GM12891 (cell line): Measurements from ENCODE around the gene LRIG3.

Experiments
- DNase-seq: peaks from one replicate; pipeline ENCODE4 v3.0.0; 2011; ENCODE audit warnings: low spot score; ENCODE audit not compliant: insufficient read length
- FAIRE-seq: peaks from 2 replicates; lab custom pipeline; 2011; peaks lifted over from hg19 to GRCh38; lab: Jason Lieb, UNC
- PAX5 ChIP-seq: IDR thresholded peaks from 2 replicates; pipeline ENCODE4 v1.6.1; 2011; ENCODE audit warnings: low read length, moderate library complexity, mild to moderate bottlenecking; ENCODE audit not compliant: insufficient read depth, severe bottlenecking
- POLR2A ChIP-seq: IDR thresholded peaks from 2 replicates; pipeline ENCODE4 v1.6.1; 2011; ENCODE audit warnings: low read depth, low read length, control low read depth
- POLR2AphosphoS5 ChIP-seq: IDR thresholded peaks from 2 replicates; pipeline ENCODE4 v1.6.1; 2011; ENCODE audit warnings: low read depth, low read length, control low read depth
- POU2F2 ChIP-seq: IDR thresholded peaks from 2 replicates; pipeline ENCODE4 v1.6.1; 2011; ENCODE audit warnings: low read depth, mild to moderate bottlenecking, control low read depth, low read length, moderate library complexity
- SPI1 ChIP-seq: IDR thresholded peaks from 2 replicates; pipeline ENCODE4 v1.6.1; 2011; ENCODE audit warnings: low read depth, low read length, control low read depth
- TAF1 ChIP-seq: IDR thresholded peaks from 2 replicates; pipeline ENCODE4 v1.6.1; 2011; ENCODE audit warnings: low read depth, low read length, control low read depth

LRIG3 gene

DNA sequence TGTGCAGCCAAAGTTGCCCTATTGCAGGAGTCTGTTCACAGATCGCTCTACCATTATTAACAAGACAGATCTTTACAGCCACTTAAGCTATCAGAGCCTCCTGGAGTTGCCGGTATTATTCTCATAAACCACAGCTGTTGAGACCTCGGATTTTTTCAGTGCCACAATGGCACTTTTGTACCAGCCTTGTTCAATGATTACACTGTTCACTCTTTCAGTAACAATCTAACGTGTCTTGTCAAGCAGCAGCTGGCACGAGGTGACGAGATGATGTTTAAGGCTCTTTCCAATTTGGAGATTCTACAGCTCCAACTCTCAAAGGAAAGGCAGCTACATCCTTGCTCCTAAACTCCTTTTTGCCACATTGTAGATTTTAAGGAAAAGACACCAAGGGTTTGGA is 30.7 kb downstream of the LRIG3 start:
- DNase-seq: no peak
- TF ChIP-seq POLR2AphosphoS5: no peak
- TF ChIP-seq POLR2A: no peak
- TF ChIP-seq TAF1: no peak
- TF ChIP-seq POU2F2: no peak
- no peak for TF ChIP-seq PAX5
- TF ChIP-seq SPI1: no peak
- no peak for FAIRE-seq

DNA sequence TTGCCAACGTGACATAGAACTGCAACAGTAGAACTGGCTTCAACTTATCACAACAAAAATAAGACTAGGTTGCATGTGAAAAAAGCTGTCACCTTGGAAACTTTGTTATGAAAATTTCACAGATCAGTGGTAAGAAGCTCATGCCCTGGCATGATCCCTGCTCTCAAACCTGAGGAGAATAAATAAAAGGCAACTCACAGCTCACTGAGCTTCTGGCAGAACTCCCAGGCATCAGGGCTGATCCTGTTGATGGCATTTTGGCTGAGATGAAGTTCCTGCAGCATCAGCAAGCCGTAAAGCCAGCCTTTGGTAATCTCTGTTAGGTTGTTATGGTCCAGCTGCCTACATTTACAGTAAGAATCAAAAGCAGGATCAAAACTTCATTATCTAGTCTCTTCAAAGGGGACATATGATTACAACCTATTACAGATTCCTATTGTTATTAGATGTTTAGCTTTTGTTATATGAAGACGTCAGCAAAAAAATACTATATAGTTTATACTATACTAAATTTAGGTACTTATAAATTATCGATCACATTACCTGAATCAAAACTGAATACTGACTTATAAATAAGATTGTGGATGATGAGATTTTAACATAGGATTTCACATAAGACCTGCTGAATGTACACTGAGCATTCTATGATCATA is 32.0 kb downstream of the LRIG3 start:
- FAIRE-seq (no peak), DNase-seq (no peak)
- no peak for TF ChIP-seq TAF1
- TF ChIP-seq POU2F2: no peak
- no peak for TF ChIP-seq PAX5
- no peak for TF ChIP-seq POLR2A
- no peak for TF ChIP-seq SPI1
- TF ChIP-seq POLR2AphosphoS5: no peak

- FAIRE-seq: no peak
- no peak for TF ChIP-seq POLR2AphosphoS5
- no peak for TF ChIP-seq TAF1
- TF ChIP-seq SPI1: no peak
- TF ChIP-seq PAX5: no peak
- no peak for TF ChIP-seq POU2F2
- TF ChIP-seq POLR2A: no peak
- DNase-seq: no peak
These were observed 33.2 kb downstream of the LRIG3 start for GRCh38 chr12:58887068-58887467.

DNA sequence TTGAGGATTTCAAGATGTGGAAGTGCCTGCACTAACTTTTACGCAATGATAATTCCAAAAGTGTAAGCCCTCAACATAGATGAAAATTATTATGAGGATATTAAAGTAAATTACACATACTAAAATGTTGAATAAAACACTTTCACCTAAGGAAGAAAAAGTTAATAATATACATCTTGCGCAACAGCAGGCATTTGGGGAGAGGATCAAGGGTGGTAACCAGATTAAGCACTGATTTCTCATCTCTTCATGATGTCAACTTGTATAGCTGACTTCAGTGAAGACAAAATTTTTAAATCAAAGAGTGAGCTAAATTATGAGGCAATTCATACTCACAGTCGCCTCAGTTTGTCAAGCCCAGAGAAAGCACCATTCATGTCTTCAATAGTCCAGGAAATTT is 33.8 kb downstream of the LRIG3 start:
- DNase-seq (no peak), FAIRE-seq (no peak)
- TF ChIP-seq TAF1: no peak
- no peak for TF ChIP-seq PAX5

DNA sequence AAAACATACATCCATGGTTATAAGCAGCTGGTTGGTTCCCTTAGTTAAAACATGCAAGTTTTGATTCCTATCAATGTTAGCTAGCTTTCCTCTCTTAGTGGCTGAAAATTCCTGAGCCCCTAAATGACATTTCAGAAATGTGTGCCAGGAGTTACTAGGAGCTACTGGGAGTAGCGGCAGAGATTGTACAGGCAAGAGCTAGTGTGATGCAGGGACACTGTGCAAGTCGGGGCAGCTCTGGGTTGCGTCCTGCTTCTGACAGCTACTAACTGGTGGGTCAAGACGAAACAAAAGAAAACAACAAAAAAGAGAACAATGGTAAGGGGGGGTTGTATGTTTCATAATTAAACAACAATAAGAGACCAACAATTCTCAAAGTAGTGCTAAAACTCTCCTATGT is 35.4 kb downstream of the LRIG3 start:
- DNase-seq: no peak
- no peak for FAIRE-seq
- TF ChIP-seq PAX5 (no peak), POLR2A (no peak), TAF1 (no peak), POU2F2 (no peak), SPI1 (no peak), POLR2AphosphoS5 (no peak)

DNA sequence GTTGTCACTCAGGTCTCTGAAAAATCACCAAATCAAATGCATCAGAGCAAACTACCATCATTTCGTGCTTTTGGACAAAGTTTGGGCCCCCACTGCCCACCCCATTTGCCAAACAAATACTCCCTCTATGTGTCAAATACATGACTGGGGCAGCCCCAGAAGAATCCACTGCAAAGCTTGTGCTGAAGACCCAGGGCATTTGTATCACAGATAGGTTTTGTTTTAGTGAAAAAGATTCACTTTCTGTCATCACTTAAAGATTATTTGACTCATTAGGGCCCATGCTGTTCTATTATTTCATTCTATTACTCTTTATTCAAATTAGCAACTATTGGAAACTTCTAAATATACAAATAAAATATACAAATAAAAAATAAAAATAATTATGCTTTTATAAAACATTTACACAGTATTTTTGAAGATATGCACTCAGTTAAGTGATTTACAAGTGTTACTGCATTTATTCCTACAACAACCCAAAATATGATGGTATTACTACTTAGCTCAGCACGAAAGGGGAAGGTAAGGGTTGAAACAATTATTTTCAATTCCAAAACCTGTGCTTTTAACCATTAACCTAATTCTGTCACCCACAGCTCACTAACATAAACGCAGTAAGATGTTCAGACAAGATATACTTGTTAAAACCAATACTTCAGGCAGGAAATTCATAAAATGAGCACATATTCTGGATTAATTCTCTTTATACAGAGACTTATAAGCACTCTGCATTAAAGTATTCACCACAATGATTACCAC is 36.5 kb downstream of the LRIG3 start:
- TF ChIP-seq TAF1 (no peak), PAX5 (no peak), SPI1 (no peak), POLR2A (no peak), POU2F2 (no peak), POLR2AphosphoS5 (no peak)
- peak; percentile 26 for FAIRE-seq
- DNase-seq: no peak

GRCh38 chr12:58882826-58883225 is 37.5 kb downstream of the LRIG3 start:
- DNase-seq (no peak), FAIRE-seq (no peak)

GRCh38 chr12:58881816-58882215 is 38.5 kb downstream of the LRIG3 start:
- FAIRE-seq (no peak), DNase-seq (no peak)
- TF ChIP-seq POLR2AphosphoS5 (no peak), POLR2A (no peak), POU2F2 (no peak), SPI1 (no peak), TAF1 (no peak), PAX5 (no peak)

More at GRCh38 chr12:58882826-58883225, 37.5 kb downstream of the LRIG3 start:
- TF ChIP-seq TAF1: no peak

DNA sequence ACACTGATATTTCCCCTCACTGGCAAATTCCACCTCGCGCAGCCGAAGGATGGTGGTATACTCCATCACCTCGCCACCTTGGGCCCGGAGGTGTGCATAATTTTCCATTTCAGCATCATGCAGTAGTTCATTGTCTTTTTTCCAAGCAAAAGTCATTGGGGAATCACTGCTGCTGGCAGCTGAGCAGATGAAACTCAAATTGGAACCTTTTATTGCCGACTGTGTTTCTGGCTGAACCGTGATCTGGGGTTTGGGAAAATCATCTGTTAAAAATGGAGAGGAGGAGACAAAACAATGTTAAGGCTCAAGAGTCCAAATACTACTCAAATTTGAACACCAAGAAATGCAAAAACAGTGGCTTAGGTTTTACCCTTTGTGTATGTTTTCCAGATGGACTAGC is 39.7 kb downstream of the LRIG3 start:
- FAIRE-seq: no peak
- no peak for DNase-seq
- no peak for TF ChIP-seq POLR2AphosphoS5
- no peak for TF ChIP-seq PAX5
- TF ChIP-seq SPI1: no peak
- no peak for TF ChIP-seq POU2F2
- no peak for TF ChIP-seq POLR2A
- no peak for TF ChIP-seq TAF1

- FAIRE-seq (no peak), DNase-seq (no peak)
- no peak for TF ChIP-seq POU2F2
- no peak for TF ChIP-seq TAF1
- no peak for TF ChIP-seq POLR2AphosphoS5
- TF ChIP-seq POLR2A: no peak
- TF ChIP-seq PAX5: no peak
- no peak for TF ChIP-seq SPI1
These were observed 43.0 kb downstream of the LRIG3 start for GRCh38 chr12:58877243-58877743.
